ENCODE results near the gene F11. TPM values are rescaled to one million over a fixed set of nuclear protein-coding genes. Genes with fewer than 3 reads are reported as not detected.
A peak's percentile ranks its signal among the peaks of the same experiment; 100 is the strongest.

Gene F11
- total and polyA plus RNA-seq, 2 of the 13 experiments (the other 11 are each of a cell fraction or from before 2014, with no cell fraction given) = 35.1 to 58.0 TPM

GRCh38 chr4:186227221-186227620 is 38.8 kb upstream of the F11 start, which contains the start of gene KLKB1 (continued):
- TF ChIP-seq ZBTB10 (CRISPR knock-in tag; IDR thresholded peaks at IDR 0.05; ENCODE audit: borderline replicate concordance) = no peak
- no peak for TF ChIP-seq ELF3 (CRISPR knock-in tag; IDR thresholded peaks at IDR 0.05)
- no peak for TF ChIP-seq SOX6 (IDR thresholded peaks at IDR 0.05)
- peak; percentile 59 for TF ChIP-seq SOX6 (CRISPR knock-in tag; IDR thresholded peaks at IDR 0.05)
- TF ChIP-seq CHCHD3 (CRISPR knock-in tag; IDR thresholded peaks at IDR 0.05) = no peak
- TF ChIP-seq ZGPAT (CRISPR knock-in tag; IDR thresholded peaks at IDR 0.05) = no peak
- no peak for TF ChIP-seq HNRNPL (IDR thresholded peaks at IDR 0.05; ENCODE audit: low read depth, low read length)
- no peak for TF ChIP-seq ZFX (CRISPR knock-in tag; IDR thresholded peaks at IDR 0.05; ENCODE audit: low read depth)
- no peak for TF ChIP-seq TFE3 (CRISPR knock-in tag; IDR thresholded peaks at IDR 0.05)
- TF ChIP-seq HOMEZ (CRISPR knock-in tag; IDR thresholded peaks at IDR 0.05; ENCODE audit: low read depth) = peak; percentile 56; the same call in 1 of the 2 replicates
- TF ChIP-seq MTF1 (CRISPR knock-in tag; IDR thresholded peaks at IDR 0.05) = no peak
- no peak for TF ChIP-seq ATAD3A (CRISPR knock-in tag; IDR thresholded peaks at IDR 0.05)
- TF ChIP-seq ZBTB1 (CRISPR knock-in tag; IDR thresholded peaks at IDR 0.05; ENCODE audit: borderline replicate concordance) = no peak
- peak; percentile 89 to 95 for TF ChIP-seq MAFK (conservative IDR thresholded peaks at IDR 0.05 in 1 of 2, IDR thresholded peaks at IDR 0.05 in 1 of 2; ENCODE audit: low read length in 2 of 2)
- TF ChIP-seq BRCA1 (CRISPR knock-in tag; IDR thresholded peaks at IDR 0.05) = no peak
- TF ChIP-seq TMF1 (CRISPR knock-in tag; IDR thresholded peaks at IDR 0.05; ENCODE audit: low read depth) = no peak
- TF ChIP-seq ZNF609 (CRISPR knock-in tag; IDR thresholded peaks at IDR 0.05; ENCODE audit: borderline replicate concordance) = no peak
- no peak for TF ChIP-seq ZNF644 (CRISPR knock-in tag; IDR thresholded peaks at IDR 0.05; ENCODE audit: low read depth)

All from HepG2 (cell line).